Liver (tissue), 3 donors: ENCODE data around the gene SCTR.

Experiments
- EGR1 ChIP-seq, 2 donors: IDR thresholded peaks; 2 replicates each; pipeline ENCODE4 v1.6.1; 2016 to 2018; ENCODE audit warnings: antibody characterized with exemption in 2 of 2, low read depth in 2 of 2
- GABPA ChIP-seq, 2 donors: IDR thresholded peaks in 1 of 2; conservative IDR thresholded peaks in 1 of 2; 2 replicates each; pipeline ENCODE4 v1.6.1; 2016; ENCODE audit warnings: antibody characterized with exemption in 2 of 2, mild to moderate bottlenecking in 1 of 2, moderate library complexity in 1 of 2
- JUND ChIP-seq, 2 donors: IDR thresholded peaks; 2 replicates each; pipeline ENCODE4 v1.6.1; 2016; ENCODE audit warnings: antibody characterized with exemption in 2 of 2
- RAD21 ChIP-seq, 2 donors: IDR thresholded peaks; 2 replicates each; pipeline ENCODE4 v1.6.1; 2016; ENCODE audit warnings: antibody characterized with exemption in 2 of 2, mild to moderate bottlenecking in 2 of 2
- SP1 ChIP-seq: IDR thresholded peaks from 2 replicates; pipeline ENCODE4 v1.6.1; 2018; ENCODE audit warnings: antibody characterized with exemption, mild to moderate bottlenecking
- YY1 ChIP-seq: IDR thresholded peaks from 2 replicates; pipeline ENCODE4 v1.6.1; 2016; ENCODE audit warnings: antibody characterized with exemption, mild to moderate bottlenecking
- TF ChIP-seq, protein P1 (sequence below): fragments of 150-350 bp; IDR thresholded peaks from 2 replicates; pipeline ENCODE4 v1.5.1; 2017; ENCODE audit warnings: improper control_type of control experiment, low read depth, low read length; ENCODE audit not compliant: missing input control
- TF ChIP-seq, protein P2 (sequence below): IDR thresholded peaks from 2 replicates; pipeline ENCODE4 v1.6.1; 2016; ENCODE audit warnings: antibody characterized with exemption
- TF ChIP-seq, protein P3 (sequence below): IDR thresholded peaks from 2 replicates; pipeline ENCODE4 v1.6.1; 2016; ENCODE audit warnings: antibody characterized with exemption, mild to moderate bottlenecking
- donor health status: healthy.
- donor health status: healthy.

DNA sequence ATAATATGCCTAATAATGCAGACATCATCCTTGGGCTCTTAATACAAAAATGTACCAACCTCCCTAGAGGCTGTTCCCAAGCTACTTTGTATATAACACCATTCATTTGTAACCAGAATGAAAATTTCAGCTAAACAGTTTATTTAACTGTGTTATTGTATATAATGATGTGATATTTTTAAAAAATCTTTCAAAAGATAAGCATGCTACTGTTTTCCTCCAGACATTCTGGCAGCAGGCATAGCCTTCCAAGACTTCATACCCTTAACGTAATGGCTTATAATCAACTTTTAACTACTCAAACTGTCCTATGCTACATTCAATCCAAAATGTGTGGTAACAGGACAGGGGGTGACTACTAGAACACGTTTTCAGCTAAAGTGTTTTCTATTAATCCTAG, 41.2 kb upstream of the SCTR start:
- TF ChIP-seq, protein P1, sequence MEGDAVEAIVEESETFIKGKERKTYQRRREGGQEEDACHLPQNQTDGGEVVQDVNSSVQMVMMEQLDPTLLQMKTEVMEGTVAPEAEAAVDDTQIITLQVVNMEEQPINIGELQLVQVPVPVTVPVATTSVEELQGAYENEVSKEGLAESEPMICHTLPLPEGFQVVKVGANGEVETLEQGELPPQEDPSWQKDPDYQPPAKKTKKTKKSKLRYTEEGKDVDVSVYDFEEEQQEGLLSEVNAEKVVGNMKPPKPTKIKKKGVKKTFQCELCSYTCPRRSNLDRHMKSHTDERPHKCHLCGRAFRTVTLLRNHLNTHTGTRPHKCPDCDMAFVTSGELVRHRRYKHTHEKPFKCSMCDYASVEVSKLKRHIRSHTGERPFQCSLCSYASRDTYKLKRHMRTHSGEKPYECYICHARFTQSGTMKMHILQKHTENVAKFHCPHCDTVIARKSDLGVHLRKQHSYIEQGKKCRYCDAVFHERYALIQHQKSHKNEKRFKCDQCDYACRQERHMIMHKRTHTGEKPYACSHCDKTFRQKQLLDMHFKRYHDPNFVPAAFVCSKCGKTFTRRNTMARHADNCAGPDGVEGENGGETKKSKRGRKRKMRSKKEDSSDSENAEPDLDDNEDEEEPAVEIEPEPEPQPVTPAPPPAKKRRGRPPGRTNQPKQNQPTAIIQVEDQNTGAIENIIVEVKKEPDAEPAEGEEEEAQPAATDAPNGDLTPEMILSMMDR = no peak
- TF ChIP-seq GABPA (IDR thresholded peaks at IDR 0.05 in 1 of 2, conservative IDR thresholded peaks at IDR 0.05 in 1 of 2) (no peak), EGR1 (IDR thresholded peaks at IDR 0.05; ENCODE audit: low read depth in 2 of 2) (no peak), YY1 (no peak), SP1 (no peak), JUND (IDR thresholded peaks at IDR 0.05) (no peak), RAD21 (IDR thresholded peaks at IDR 0.05) (no peak)
- TF ChIP-seq, protein P2, sequence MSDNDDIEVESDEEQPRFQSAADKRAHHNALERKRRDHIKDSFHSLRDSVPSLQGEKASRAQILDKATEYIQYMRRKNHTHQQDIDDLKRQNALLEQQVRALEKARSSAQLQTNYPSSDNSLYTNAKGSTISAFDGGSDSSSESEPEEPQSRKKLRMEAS = no peak
- TF ChIP-seq, protein P3, sequence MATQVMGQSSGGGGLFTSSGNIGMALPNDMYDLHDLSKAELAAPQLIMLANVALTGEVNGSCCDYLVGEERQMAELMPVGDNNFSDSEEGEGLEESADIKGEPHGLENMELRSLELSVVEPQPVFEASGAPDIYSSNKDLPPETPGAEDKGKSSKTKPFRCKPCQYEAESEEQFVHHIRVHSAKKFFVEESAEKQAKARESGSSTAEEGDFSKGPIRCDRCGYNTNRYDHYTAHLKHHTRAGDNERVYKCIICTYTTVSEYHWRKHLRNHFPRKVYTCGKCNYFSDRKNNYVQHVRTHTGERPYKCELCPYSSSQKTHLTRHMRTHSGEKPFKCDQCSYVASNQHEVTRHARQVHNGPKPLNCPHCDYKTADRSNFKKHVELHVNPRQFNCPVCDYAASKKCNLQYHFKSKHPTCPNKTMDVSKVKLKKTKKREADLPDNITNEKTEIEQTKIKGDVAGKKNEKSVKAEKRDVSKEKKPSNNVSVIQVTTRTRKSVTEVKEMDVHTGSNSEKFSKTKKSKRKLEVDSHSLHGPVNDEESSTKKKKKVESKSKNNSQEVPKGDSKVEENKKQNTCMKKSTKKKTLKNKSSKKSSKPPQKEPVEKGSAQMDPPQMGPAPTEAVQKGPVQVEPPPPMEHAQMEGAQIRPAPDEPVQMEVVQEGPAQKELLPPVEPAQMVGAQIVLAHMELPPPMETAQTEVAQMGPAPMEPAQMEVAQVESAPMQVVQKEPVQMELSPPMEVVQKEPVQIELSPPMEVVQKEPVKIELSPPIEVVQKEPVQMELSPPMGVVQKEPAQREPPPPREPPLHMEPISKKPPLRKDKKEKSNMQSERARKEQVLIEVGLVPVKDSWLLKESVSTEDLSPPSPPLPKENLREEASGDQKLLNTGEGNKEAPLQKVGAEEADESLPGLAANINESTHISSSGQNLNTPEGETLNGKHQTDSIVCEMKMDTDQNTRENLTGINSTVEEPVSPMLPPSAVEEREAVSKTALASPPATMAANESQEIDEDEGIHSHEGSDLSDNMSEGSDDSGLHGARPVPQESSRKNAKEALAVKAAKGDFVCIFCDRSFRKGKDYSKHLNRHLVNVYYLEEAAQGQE = no peak
